Body of pancreas (tissue), 4 donors: ENCODE results near the gene R3HDM4. TPM values are rescaled to one million over a fixed set of nuclear protein-coding genes. Genes with fewer than 3 reads are reported as not detected.
A peak's percentile ranks its signal among the peaks of the same experiment; 100 is the strongest.

Experiments
- ATAC-seq: fragments of 150-250 bp; one replicate; pipeline ENCODE4 v1.9.1; 2016
- DNase-seq, 4 donors: peaks; one replicate each; pipeline ENCODE4 v3.0.0-alpha.2; 2019
- H3K27ac ChIP-seq, 4 donors: fragments of 200-600 bp; sonication (generic); 1 replicate in 3 of 4; 2 replicates in 1 of 4; pipeline versions ENCODE4 v1.5.1 to v1.6.1; 2016 to 2019; ENCODE audit warnings: mild to moderate bottlenecking in 1 of 4, mixed read lengths in 1 of 4, moderate library complexity in 1 of 4
- H3K27me3 ChIP-seq, 2 donors: fragments of 200-600 bp; sonication (generic); one replicate each; pipeline ENCODE4 v1.6.0; 2016; ENCODE audit warnings: mild to moderate bottlenecking in 1 of 2
- H3K36me3 ChIP-seq, 2 donors: fragments of 200-600 bp; sonication (generic); replicated peaks in 1 of 2; 2 replicates each; pipeline ENCODE4 v1.5.1; 2016; ENCODE audit warnings: low read depth in 2 of 2; ENCODE audit not compliant: insufficient read depth in 1 of 2
- H3K4me1 ChIP-seq: fragments of 200-600 bp; sonication (generic); one replicate; pipeline ENCODE4 v1.6.0; 2016
- H3K4me3 ChIP-seq, 2 donors: fragments of 200-600 bp; sonication (generic); 1 replicate in 1 of 2; 2 replicates in 1 of 2; pipeline ENCODE4 v1.5.1; 2016 to 2019
- H3K9me3 ChIP-seq, 3 donors: fragments of 200-600 bp; sonication (generic); 1 replicate in 2 of 3; 2 replicates in 1 of 3; pipeline ENCODE4 v1.5.1; 2016
- POLR2A ChIP-seq, 3 donors: fragments of 450-650 bp; IDR thresholded peaks; one replicate each; pipeline ENCODE4 v1.6.1; 2016; ENCODE audit warnings: antibody characterized with exemption in 3 of 3, mild to moderate bottlenecking in 2 of 3
- WGBS, 2 donors: methylation state at CpG; one replicate each; pipeline ENCODE4 v1.1.5; 2017; 5-methylcytosine and 5-hydroxymethylcytosine counted together
- intact Hi-C: fragments of 100-400 bp; cut with DNase I; formaldehyde crosslinking; loops from one replicate; pipeline ENCODE4 v1.15.1; 2023
- total RNA-seq, 2 donors: library from RNA; depleted of rRNA; stranded (reverse); fragments of >200 nt; gene quantifications; one replicate each; pipeline ENCODE4 v1.1.0, GENCODE V29; 2016
- TF ChIP-seq, protein P1 (sequence below), 7 experiments: fragments of 450-650 bp in 4 of 7; fragments of 200-600 bp in 3 of 7; sonication (generic) in 3 of 7; IDR thresholded peaks; one replicate each; pipeline ENCODE4 v1.5.1; 2016 to 2019; ENCODE audit warnings: antibody characterized with exemption in 7 of 7

The R3HDM4 gene
- total RNA-seq, 2 donors from 2014 or later: 11.2 to 34.0 TPM

DNA sequence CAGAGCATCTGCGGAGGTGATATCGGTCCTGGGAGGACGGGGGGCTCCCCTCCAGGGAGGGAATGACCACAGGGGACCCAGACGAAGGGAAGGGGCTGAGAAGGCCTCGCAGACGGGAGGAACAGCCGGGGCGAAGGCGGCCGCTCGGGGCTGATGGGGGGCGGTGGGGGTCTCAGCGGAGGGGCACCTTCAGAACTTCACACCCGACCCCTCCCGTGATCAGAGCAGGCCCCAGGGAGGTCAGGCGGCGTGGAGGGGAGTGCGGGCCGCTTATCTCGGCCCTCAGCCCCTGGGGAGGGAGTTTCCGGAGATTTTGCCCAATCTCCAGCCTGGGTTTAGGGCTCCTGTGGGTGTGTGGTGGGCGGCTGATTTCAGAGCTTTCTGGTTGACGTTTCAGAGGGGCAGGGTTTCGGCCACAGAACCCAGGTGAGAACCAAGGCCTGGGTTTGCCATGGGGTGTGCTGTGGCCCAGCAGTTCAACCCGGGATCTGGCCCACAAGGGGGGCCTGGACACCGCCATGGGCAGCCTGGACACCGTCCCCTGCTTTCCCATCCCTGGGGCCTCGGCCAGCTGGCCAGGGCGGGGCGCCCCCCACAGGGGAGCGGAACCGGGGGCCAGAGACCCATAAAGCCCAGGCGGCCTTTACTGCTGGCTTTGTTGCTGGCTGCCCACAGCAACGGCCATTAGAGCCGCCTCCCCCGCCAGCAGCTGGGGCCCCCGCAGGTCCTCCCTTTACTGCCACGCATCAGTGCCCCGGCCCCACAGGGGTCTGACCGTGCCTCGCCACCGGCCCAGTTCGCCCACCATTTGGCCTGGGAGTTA is 41.9 kb upstream of the R3HDM4 start:
- ATAC-seq: no peak
- no peaks in the 10 kb centered on the region for H3K27me3 ChIP-seq
- H3K27ac ChIP-seq: peak overlapping the region in 2 of 4 donors; percentile 84 to 91
- no peaks in the 10 kb centered on the region for H3K36me3 ChIP-seq
- intact Hi-C loops: no loop called here
- no peak overlapping the region for H3K4me3 ChIP-seq
- WGBS, 2 donors: 83 to 85% methylated on average over 17 to 30 of the region's 43 CpGs
- TF ChIP-seq, protein P1, sequence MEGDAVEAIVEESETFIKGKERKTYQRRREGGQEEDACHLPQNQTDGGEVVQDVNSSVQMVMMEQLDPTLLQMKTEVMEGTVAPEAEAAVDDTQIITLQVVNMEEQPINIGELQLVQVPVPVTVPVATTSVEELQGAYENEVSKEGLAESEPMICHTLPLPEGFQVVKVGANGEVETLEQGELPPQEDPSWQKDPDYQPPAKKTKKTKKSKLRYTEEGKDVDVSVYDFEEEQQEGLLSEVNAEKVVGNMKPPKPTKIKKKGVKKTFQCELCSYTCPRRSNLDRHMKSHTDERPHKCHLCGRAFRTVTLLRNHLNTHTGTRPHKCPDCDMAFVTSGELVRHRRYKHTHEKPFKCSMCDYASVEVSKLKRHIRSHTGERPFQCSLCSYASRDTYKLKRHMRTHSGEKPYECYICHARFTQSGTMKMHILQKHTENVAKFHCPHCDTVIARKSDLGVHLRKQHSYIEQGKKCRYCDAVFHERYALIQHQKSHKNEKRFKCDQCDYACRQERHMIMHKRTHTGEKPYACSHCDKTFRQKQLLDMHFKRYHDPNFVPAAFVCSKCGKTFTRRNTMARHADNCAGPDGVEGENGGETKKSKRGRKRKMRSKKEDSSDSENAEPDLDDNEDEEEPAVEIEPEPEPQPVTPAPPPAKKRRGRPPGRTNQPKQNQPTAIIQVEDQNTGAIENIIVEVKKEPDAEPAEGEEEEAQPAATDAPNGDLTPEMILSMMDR (IDR thresholded peaks at IDR 0.05): no peak
- TF ChIP-seq POLR2A (IDR thresholded peaks at IDR 0.05): no peak
- H3K9me3 ChIP-seq: no peaks in the 10 kb centered on the region
- no peak for DNase-seq
- peaks cover 53% of the 10 kb centered on the region for H3K4me1 ChIP-seq

DNA sequence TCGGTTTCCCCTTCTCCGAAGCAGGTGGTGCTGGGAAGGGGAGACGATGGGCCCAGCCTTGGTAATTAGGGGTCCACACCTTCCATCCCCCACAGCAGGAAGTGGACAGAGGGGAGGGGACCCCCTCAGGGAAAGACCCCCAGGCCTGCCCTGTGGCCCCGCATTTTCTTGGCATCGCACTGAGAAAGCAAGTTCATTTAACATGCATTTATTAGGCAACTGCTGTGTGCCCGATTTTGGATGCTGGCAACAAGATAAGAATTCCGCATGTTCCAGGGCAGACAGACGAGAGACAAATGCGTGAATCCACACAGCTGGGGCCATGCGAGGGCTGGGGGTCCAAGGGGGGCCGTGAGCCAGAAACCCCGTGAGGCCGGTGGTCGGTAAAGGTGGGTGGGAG is 41.3 kb upstream of the R3HDM4 start:
- TF ChIP-seq, protein P1 (IDR thresholded peaks at IDR 0.05): no peak
- TF ChIP-seq POLR2A (IDR thresholded peaks at IDR 0.05): no peak
- H3K27me3 ChIP-seq: no peaks in the 10 kb centered on the region
- peak overlapping the region in 2 of 4 donors; percentile 84 to 91 for H3K27ac ChIP-seq
- no peaks in the 10 kb centered on the region for H3K9me3 ChIP-seq
- 62 to 100% methylated on average over 1 to 14 of the region's 14 CpGs for WGBS, 2 donors
- DNase-seq (no peak), ATAC-seq (no peak)
- peaks cover 53% of the 10 kb centered on the region for H3K4me1 ChIP-seq
- no peaks in the 10 kb centered on the region for H3K36me3 ChIP-seq
- intact Hi-C loops: no loop called here
- H3K4me3 ChIP-seq: no peak overlapping the region

DNA sequence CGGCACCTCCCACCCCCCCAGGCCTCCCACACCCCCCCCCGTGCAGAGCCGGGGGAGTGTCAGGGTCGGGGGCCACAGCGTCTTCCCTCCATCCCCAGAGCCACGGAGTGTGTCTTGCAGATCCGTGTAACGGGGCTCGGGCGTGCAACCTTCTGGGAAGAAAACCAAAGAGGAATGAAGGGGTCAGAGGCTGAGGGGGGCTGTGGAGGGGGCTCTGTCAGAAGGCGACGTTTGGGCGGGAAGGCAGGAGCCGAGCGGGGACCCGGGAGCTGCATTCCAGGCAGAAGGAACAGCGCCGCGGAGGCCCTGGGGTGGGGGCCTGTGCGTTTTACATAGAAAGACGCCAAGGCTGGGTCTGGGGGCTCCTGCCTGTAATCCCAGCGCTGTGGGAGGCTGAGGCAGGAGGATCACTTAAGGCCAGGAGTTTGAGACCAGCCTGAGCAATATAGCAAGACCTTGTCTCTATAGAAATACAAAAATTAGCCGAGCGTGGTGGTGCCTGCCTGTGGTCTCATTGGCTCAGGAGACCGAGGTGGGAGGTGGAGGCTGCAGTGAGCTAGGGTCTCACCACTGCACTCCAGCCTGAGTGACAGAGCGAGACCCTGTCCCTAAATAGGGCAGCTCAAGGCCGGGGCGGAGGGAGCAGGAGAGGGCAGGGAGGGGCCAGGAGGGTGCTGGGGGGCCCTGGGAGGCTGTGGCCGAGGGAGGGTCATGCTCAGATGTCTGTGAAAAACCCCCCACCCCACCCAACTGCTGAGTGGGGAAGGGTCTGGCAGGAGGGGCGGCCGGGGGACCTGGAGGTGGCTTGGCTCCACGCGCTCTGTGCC is 40.6 kb upstream of the R3HDM4 start:
- ATAC-seq (no peak), DNase-seq (no peak)
- intact Hi-C loops: no loop called here
- 69 to 70% methylated on average over 25 to 28 of the region's 33 CpGs for WGBS, 2 donors
- no peak for TF ChIP-seq POLR2A (IDR thresholded peaks at IDR 0.05)
- TF ChIP-seq, protein P1 (IDR thresholded peaks at IDR 0.05): no peak
- Histone ChIP-seq H3K4me1 (peaks cover 53% of the 10 kb centered on the region), H3K36me3 (no peaks in the 10 kb centered on the region), H3K9me3 (no peaks in the 10 kb centered on the region), H3K27me3 (no peaks in the 10 kb centered on the region), H3K4me3 (no peak overlapping the region), H3K27ac (peak overlapping the region in 3 of 4 donors; percentile 67 to 84 (median 77))

DNA sequence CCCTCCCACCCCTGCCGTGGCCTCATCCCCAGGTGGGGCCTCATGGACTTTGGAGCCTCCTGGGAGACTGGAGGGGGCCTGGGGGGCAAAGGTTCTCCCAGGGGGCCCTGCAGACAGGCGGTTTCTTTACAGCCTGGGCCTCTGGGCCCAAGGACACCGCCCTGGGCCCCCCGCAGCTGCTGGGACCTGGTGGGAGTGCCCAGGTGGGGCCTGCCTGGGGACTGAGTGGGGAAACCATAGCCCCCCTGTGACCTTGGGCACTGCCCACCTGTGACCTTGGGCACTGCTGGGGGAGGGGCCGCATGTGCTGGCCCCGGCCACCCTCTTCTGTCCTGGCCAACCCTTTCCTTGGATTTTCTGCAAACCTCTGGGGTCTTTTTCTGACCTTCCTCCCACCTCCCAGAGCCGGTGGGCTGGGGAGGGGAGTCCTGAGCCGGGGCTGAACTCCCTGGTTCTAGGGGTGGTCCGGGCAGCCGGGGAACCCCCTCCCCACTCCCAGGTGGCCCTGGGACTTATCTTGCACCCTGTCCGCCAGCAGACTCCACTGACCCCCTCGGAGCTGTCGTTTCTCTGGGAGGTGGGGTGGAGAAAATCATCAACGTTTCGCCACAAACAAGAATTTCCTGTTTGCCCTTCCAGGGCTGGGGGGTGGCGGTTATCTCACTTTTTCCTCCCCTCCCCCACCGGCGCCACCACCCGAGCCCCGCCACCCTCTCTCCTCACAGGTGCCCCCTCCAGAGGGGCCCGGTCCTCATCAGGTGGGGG is 39.8 kb upstream of the R3HDM4 start:
- TF ChIP-seq, protein P1 (IDR thresholded peaks at IDR 0.05): no peak
- peak in 1 of 3 donors; percentile 49 for TF ChIP-seq POLR2A (IDR thresholded peaks at IDR 0.05)
- Histone ChIP-seq H3K27me3 (no peaks in the 10 kb centered on the region), H3K27ac (peak overlapping the region; percentile 36 to 84 (median 72)), H3K4me3 (no peak overlapping the region), H3K36me3 (no peaks in the 10 kb centered on the region), H3K9me3 (no peaks in the 10 kb centered on the region), H3K4me1 (peaks cover 53% of the 10 kb centered on the region)
- intact Hi-C loops: no loop called here
- WGBS, 2 donors: 0 to 12% methylated on average over 7 to 21 of the region's 21 CpGs
- ATAC-seq (peak; percentile 60), DNase-seq (peak; percentile 47 to 64 (median 62))
